GM19324 (cell line): ENCODE measurements around the gene POLDIP2.

ENCODE experiments used
- ATAC-seq: cut with Tn5 transposase; IDR thresholded peaks from one replicate; pipeline ENCODE4 v1.9.1; 2021; ENCODE audit warnings: mild to moderate bottlenecking, moderate library complexity; ENCODE audit not compliant: unreplicated experiment, low FRiP score

Gene POLDIP2

DNA sequence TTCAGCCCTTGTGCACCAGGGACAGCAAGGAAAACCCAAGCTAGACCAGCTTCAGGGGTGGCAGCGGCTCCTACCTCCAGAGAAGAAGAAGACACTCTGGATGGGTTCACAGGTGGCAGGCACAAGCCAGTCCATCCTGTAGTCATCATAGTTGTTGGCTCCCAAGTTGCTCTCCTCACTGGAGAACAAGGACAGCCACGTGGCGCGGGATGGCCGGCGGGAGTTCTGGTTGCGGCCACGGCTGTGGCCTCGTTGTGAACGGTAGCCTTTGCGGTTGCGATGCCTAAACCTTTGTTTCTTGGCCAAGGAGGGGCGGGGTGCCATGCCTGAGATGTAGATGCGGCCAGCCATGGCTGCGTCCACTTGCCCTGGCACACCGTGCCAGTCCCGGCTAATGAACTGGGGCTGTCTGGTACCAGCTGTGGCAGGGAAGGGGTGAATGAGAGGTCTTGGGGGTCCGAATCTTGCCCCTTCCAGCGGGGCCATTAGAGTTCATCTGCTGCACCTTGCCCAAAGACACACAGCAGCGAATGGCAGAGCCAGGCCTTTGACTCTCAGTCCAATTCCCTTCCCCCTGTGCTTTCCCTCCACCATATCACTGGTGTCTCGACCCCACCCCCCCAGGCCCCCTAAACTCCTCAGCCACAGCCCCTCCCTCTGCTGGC is 10.4 kb upstream of the POLDIP2 start:
- no peak for ATAC-seq

DNA sequence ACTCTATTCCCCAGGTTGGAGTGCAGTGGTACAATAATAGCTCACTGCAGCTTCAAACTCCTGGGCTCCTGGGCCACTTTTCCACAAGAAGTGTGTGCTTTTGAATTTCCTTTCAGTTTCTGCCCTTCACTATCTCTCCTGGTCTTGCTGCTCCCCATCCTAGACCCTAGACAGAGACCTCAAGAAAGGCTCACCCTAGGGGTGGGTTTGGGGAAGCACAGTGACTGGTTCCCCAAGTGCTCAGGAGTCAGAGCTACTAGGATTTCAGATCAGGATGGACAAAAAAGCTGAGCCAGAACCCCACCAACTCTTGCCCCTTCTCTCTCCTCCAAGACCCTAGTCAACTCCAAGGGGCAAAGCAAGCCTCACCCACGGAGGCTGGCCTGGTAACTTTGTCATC is 9.3 kb upstream of the POLDIP2 start:
- ATAC-seq = no peak

DNA sequence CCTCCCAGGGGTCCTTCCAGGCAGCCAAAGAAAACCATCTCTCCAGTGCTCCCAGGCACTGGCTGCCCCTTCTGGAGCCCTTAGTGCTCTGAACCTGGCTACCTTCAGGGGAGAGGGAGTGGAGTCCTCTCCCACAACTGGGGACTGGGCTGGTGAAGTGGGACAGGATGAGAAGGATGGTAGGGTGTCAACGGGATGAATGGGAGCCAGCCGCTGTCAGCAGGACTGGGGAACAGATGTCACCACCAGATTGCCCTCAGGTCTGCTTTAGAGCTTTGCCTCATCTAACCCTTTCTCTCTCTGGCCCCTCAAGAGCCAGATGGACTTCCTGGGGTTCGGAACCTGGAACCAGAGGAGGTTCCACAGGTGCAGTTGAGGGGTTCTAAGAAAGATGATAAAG is 8.2 kb upstream of the POLDIP2 start:
- no peak for ATAC-seq

DNA sequence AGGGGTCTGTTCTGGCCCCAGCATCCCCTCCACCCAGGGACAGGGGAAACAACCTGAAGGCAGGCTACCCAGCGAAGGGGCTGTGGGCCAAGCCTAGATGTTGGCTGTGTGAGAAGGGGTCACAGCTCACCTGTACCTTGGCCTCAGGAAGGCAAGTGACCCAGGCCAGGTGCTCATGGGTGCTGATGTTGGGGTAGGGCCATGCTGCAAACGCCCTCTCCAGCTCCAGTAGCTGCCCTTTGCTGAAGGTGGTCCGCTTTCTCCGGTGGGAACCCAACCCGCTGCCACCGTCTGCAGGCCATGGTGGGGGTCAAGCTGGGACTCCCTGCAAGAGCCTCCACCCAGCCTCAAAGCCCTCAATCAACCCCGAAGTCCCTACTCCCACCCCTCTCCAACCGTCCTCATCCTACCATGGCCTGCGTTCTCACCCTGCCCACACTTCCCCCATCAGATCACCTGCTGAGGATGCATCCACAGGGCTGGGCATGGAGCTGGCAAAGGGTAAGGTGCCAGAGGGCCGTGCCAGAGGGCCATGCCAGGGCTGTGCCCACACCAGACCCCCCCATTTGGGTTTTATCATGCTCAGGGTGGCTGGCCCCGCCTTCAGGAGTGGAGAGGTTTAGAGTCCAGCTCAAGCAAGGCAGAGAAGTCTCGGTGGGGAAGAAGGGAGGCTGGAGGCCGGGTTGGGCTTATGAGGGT is 7.5 kb upstream of the POLDIP2 start, which contains the start of gene SEBOX:
SEBOX (minus strand) TSS at position 535 of the 699 bp plus-strand sequence; CDS start at position 487, 48 bp downstream.
- ATAC-seq = no peak

GRCh38 chr17:28363776-28364650 is 6.7 kb upstream of the POLDIP2 start:
- ATAC-seq = no peak

DNA sequence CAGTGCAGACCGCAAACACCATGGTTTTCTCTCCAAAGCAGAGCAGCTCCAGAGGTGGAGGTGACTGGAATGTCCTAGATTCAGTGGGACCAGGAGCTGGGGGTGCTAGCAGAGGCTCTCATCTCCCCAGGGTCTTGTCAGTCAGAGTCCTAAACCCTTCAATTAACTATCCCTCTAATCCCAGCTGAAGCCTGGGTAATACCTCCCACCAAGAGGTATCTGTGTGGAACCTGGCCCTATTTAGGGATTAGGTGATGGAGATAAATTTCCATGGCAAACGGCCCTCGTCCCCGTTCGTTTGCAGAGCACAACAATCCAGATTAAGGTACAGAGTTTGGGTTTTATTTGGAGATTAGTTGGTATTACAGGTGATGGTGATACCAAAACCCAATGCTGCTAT is 5.9 kb upstream of the POLDIP2 start:
- no peak for ATAC-seq

DNA sequence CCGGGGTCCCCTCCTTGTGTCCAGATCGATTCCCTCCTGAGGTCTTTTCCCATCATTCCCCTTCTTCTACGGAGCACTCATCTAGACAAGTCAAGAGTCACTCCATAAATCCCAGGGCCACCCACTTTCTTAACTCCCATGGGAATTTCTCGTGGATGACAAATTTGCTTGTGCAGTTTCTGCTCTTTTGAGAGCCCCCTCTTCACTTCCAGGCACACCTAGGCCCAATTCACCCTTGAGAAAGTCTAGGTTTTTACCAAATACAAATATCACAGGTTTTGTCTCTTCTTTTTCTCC is 522 bp upstream of the POLDIP2 start:
- no peak for ATAC-seq

GRCh38 chr17:28350271-28350670 is 7.1 kb downstream of the POLDIP2 start:
- no peak for ATAC-seq

GRCh38 chr17:28348979-28349378 is 8.3 kb downstream of the POLDIP2 start:
- no peak for ATAC-seq

GRCh38 chr17:28347261-28347891 is 10.0 kb downstream of the POLDIP2 start:
- ATAC-seq = no peak

GRCh38 chr17:28346746-28347246 is 10.5 kb downstream of the POLDIP2 start:
- ATAC-seq = no peak

GRCh38 chr17:28346199-28346580 is 11.1 kb downstream of the POLDIP2 start:
- no peak for ATAC-seq

DNA sequence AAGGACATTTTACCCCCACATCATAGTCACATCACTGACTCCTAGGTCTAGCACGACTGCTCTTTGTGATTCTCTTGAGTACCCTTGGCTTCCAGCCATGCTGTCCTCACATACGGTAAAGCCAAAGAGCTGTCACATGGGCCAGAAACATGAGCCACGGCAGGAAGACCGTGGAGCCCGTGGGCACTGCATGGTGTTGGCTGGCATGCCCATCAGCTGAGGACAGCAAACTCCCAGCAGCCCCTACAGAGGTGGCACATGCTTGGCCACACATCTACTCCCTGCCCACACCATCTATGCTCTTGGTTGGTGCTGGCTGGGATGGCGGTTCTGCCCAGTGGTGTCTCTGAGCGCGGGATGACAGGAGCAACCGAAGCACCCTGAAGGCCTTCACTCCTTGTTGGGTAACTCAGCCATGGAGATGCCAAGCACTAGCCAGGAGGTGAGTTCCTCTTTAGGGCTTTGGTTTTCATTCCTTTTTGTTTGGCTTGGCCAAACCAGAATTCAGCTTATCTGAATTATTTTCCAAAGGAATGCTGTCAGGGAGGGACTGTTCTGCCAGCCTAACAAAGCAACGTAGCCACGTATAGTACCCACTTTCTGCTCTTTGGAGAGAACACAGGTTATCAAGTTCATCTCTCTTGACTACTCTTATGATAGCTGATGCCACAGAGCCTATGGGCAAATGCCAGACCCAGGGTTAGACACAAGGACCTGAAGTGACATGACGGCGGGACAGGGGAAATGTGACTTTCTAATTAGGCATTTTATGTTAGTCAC is 11.7 kb downstream of the POLDIP2 start:
- no peak for ATAC-seq

DNA sequence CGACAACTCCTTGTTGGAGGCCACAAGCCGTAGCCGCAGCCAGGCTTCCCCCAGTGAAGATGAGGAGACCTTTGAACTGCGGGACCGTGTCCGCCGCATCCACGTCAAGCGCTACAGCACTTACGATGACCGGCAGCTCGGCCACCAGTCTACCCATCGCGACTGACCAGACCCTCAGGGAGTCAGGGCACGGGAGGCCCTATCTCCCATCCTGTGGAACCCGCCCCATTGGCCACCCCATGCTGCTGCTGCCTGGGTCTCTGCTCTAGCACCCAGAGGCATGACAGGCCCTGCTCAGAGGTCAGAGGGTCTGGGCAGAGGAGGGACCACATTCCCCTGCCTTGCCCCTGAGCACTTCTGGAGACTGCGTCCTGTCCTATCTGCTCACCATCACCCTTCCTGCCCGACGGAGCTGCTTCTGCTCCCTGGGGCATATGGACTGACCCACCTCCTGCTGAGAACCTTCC is 12.9 kb downstream of the POLDIP2 start:
- no peak for ATAC-seq

DNA sequence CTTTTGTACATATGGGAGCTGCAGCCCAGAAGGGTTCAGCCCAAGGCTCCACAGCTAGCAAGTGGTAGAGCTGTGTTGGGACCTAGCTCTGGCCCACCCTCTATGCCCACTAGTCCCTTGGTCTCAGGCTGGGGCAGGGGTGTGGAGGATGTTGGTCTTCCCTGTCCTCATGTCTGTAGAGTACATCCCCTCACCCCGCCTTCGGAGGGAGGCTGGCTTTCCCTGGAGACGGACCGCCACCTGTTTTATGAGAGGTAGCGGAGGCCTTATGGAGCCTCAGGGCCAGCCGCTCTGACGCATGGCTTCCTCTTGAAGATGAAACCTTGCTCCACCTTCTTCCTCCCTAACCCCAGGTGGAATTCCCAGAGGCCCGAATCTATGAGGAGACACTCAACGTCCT is 13.3 kb downstream of the POLDIP2 start:
- ATAC-seq = no peak

- no peak for ATAC-seq
These were observed 13.8 kb downstream of the POLDIP2 start for GRCh38 chr17:28343491-28343932.

DNA sequence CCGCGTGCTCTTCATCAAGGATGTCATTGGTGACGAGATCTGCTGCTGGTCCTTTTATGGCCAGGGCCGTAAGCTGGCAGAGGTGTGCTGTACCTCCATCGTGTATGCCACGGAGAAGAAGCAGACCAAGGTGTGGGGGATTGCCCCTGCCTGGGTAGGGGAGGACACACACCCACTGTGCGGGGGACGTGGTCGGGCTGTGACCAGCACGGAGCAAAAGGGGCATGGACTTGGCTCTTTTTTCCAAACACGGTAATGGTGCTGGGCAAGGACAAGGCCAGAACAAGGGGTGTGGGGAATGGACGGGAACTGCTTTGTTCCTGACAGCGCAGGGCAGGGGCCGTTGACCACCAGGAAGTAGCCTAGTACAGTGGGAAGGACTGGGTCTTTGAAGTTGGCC is 15.0 kb downstream of the POLDIP2 start:
- ATAC-seq = no peak

- ATAC-seq = no peak
These were observed 15.8 kb downstream of the POLDIP2 start for GRCh38 chr17:28341516-28341915.

DNA sequence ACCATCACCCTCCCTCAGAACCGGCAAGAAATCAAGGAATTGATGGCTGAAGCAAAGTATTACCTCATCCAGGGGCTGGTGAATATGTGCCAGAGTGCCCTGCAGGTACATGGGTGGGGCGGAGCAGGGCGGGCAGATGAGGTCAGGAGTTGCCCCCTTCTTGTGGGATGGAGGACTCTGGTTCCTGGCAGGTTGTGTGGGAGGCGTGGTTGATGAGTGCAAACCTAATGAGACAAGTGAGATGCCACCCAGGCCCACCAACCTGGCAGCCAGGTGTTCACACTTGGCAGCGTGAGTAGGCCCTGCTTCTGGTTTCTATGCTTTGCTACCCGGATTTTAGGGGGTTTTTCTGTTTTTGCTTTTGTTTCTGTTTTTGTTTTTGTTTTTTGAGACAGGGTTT is 17.0 kb downstream of the POLDIP2 start:
- ATAC-seq = no peak

DNA sequence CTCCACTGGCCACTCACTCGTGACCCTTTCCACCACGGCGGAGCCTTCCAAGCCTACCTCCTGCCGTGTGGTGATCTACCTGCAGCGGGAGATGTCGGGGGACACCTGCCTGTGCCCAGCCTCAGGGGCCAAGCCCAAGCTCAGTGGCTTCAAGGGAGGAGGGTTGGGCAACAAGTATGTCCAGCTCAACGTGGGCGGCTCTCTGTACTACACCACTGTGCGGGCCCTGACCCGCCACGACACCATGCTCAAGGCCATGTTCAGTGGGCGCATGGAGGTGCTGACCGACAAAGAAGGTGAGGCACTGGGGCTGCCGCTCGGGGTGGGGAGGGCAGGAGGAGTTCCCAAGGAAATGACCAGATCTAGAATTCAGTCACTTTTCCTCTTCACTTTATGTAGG is 17.9 kb downstream of the POLDIP2 start:
- no peak for ATAC-seq
